HAP-1 (cell line): Measurements from ENCODE around the gene IL15.
"Not testable (repeated sequence)": the region's sequence is repeated elsewhere in the genome, so short reads cannot be mapped to it uniquely, and the experiment has no call there.

Experiments used
- DNase-seq, 2 experiments: peaks; one replicate each; pipeline ENCODE4 v3.0.0-alpha.2; 2016 to 2020; ENCODE audit warnings: low spot score in 2 of 2
- H3K27me3 ChIP-seq: fragments of 250-450 bp; sonication (Bioruptor Pico); 2 replicates; pipeline ENCODE4 v1.5.1; 2020; ENCODE audit warnings: low read depth, mild to moderate bottlenecking, moderate library complexity
- H3K36me3 ChIP-seq: fragments of 250-450 bp; sonication (Bioruptor Pico); replicated peaks from 2 replicates; pipeline ENCODE4 v1.5.1; 2020; ENCODE audit warnings: mild to moderate bottlenecking
- H3K4me1 ChIP-seq: fragments of 250-450 bp; sonication (Bioruptor Pico); 2 replicates; pipeline ENCODE4 v1.5.1; 2020; ENCODE audit warnings: mild to moderate bottlenecking
- H3K4me3 ChIP-seq: fragments of 250-450 bp; sonication (Bioruptor Pico); 2 replicates; pipeline ENCODE4 v1.5.1; 2020; ENCODE audit warnings: mild to moderate bottlenecking, moderate library complexity
- H3K9me3 ChIP-seq: fragments of 250-450 bp; sonication (Bioruptor Pico); 2 replicates; pipeline ENCODE4 v1.5.1; 2020; ENCODE audit warnings: mild to moderate bottlenecking, moderate library complexity
- in situ Hi-C: fragments of 300-500 bp; cut with MboI; formaldehyde crosslinking; loops from 3 replicates; pipeline ENCODE4 v1.14.3; 2020; ENCODE audit warnings: low sequenced_read_pairs, inconsistent platforms, mixed read lengths

The IL15 gene

GRCh38 chr4:141691247-141691646, 54.9 kb downstream of the IL15 start:
- DNase-seq, in situ Hi-C loops, H3K27me3 ChIP-seq, H3K9me3 ChIP-seq, H3K36me3 ChIP-seq, H3K4me1 ChIP-seq, H3K4me3 ChIP-seq: not testable (repeated sequence)

- no peak for DNase-seq
- Histone ChIP-seq H3K27me3 (no peaks in the 10 kb centered on the region), H3K4me3 (no peak overlapping the region), H3K9me3 (no peaks in the 10 kb centered on the region), H3K4me1 (no peaks in the 10 kb centered on the region), H3K36me3 (no peaks in the 10 kb centered on the region)
- in situ Hi-C loops = no loop called here
These were observed 55.7 kb downstream of the IL15 start for GRCh38 chr4:141692081-141692480.

GRCh38 chr4:141697116-141697515, 60.7 kb downstream of the IL15 start:
- H3K36me3 ChIP-seq = no peaks in the 10 kb centered on the region
- H3K4me3 ChIP-seq = no peak overlapping the region
- no peaks in the 10 kb centered on the region for H3K4me1 ChIP-seq
- H3K27me3 ChIP-seq = no peaks in the 10 kb centered on the region
- H3K9me3 ChIP-seq = no peaks in the 10 kb centered on the region
- DNase-seq = no peak
- in situ Hi-C loops = no loop called here

DNA sequence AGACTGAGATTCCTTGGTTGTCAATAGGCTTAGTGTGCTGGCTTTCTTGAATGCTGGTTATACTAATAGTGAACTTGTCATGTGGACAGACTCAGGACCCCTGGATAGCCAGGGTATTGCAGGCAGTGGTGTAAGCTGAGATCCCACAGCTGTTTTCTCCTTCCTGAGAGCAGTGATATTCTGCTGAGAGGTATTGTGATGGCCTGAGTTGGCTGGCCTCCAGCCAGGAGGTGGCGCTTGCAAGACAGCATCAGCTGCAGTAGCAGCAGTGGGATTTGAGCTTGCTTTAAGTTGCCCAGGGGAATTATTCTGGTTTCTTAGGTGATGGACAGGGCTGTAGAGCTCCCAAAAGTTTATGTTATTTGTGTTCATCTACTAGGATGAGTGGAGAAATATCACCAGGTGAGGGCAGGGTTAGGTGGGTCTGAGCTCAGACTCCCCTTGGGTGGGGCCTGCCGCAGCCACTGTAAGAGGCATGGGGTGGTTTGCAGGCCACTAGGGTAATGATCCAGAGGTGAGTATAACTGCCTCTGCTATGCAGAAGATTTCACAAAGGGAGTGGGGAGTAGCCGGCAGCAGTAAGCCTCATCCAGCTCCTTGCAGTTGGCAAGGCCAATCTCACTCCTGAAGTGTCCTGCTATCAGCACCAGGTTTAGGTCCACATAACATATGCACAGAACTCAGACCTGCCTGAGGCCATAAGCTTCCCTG, 66.2 kb downstream of the IL15 start:
- no peaks in the 10 kb centered on the region for H3K36me3 ChIP-seq
- H3K9me3 ChIP-seq = no peaks in the 10 kb centered on the region
- in situ Hi-C loops = no loop called here
- H3K27me3 ChIP-seq = no peaks in the 10 kb centered on the region
- H3K4me1 ChIP-seq = no peaks in the 10 kb centered on the region
- H3K4me3 ChIP-seq = no peak overlapping the region
- DNase-seq = peak in 1 of 2 experiments; percentile 40

GRCh38 chr4:141703497-141703896, 67.1 kb downstream of the IL15 start:
- no peaks in the 10 kb centered on the region for H3K4me1 ChIP-seq
- no peak for DNase-seq
- in situ Hi-C loops = no loop called here
- no peak overlapping the region for H3K4me3 ChIP-seq
- H3K27me3 ChIP-seq = no peaks in the 10 kb centered on the region
- H3K36me3 ChIP-seq = no peaks in the 10 kb centered on the region
- H3K9me3 ChIP-seq = no peaks in the 10 kb centered on the region

DNA sequence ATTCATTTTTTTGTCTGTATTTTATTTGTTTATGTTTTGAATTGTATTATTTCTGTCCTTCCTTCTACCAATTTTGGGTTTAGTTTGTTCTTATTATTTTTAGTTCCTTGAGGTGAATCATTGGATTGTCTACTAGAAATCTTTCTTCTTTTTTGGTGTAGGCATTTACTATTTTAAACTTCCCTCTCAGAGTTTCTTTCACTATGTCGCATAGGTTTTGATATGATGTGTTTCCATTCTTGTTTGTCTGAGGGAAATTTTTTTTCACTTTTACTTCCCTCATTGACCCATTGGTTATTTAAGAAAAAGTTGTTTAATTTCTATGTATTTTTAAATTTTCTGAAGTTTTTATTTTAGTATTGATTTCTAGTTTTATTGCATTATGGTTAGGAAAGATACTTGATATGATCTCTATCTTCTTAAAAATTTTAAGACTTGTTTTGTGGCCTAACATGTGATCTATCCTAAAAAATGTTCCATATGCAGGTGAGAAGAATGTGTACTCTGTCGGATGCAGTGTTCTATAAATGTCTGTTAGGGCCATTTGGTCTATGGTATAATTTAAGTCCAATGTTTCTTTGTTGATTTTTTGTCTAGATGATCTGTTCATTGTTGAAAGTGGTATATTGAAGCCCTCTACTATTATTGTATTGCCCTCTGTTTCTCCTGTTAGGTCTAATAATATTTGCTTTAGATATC, 68.8 kb downstream of the IL15 start:
- Histone ChIP-seq H3K27me3 (no peaks in the 10 kb centered on the region), H3K4me1 (no peaks in the 10 kb centered on the region), H3K4me3 (no peak overlapping the region), H3K9me3 (no peaks in the 10 kb centered on the region), H3K36me3 (no peaks in the 10 kb centered on the region)
- in situ Hi-C loops = no loop called here
- DNase-seq = no peak

DNA sequence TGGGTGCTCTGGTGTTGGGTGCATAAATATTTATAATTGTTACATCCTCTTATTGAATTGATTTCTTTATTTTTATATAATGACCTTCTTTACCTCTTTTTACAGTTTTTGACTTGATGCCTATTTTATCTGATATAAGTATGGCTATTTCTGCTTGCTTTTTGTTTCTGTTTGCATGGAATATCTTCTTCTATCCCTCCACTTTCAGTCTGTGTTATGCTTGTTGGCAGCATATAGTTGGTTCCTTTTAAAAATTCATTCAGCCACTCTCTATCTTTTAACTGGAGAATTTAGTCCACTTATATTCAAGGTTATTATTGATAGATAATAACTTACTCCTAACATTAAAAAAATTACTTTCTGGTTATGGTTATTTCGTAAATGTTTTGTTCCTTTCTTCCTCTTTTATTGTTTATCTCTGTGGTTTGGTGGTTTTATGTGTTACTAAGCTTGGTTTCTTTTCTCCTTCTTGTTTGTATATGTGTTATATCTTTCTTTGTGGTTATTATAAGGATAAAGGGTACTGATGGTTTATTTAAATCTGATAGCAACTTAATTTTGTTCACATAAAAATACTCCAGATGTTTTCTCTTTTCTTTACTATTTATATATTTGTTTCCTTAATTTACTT, 69.5 kb downstream of the IL15 start:
- H3K9me3 ChIP-seq = no peaks in the 10 kb centered on the region
- in situ Hi-C loops = no loop called here
- DNase-seq = no peak
- H3K27me3 ChIP-seq = no peaks in the 10 kb centered on the region
- no peaks in the 10 kb centered on the region for H3K36me3 ChIP-seq
- H3K4me3 ChIP-seq = no peak overlapping the region
- no peaks in the 10 kb centered on the region for H3K4me1 ChIP-seq

GRCh38 chr4:141706445-141706844, 70.1 kb downstream of the IL15 start:
- Histone ChIP-seq H3K36me3 (no peaks in the 10 kb centered on the region), H3K4me1 (no peaks in the 10 kb centered on the region), H3K4me3 (no peak overlapping the region), H3K27me3 (no peaks in the 10 kb centered on the region), H3K9me3 (no peaks in the 10 kb centered on the region)
- in situ Hi-C loops = no loop called here
- no peak for DNase-seq

GRCh38 chr4:141711211-141711610, 74.8 kb downstream of the IL15 start:
- Histone ChIP-seq H3K4me3 (no peak overlapping the region), H3K36me3 (no peaks in the 10 kb centered on the region), H3K27me3 (no peaks in the 10 kb centered on the region), H3K4me1 (no peaks in the 10 kb centered on the region), H3K9me3 (no peaks in the 10 kb centered on the region)
- DNase-seq = peak in 1 of 2 experiments; percentile 9
- in situ Hi-C loops = no loop called here

DNA sequence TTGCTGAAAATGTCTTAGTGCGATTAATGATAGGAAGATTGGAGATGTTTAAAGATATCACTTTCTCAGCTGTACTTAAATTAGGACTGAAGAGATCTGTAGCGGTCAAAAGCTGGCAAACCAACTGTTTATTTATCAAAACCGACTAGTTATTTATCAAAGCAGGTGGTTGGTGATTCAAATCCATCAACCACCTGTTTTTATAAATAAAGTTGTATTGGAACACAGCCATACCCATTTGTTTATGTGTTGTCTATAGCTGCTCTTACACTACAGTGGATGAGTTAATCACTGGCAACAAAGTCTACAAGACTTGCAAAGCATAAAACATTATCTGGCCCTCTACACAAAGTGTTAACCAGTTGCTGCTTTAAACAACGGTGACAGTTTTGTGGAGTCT, 76.8 kb downstream of the IL15 start:
- H3K4me3 ChIP-seq = no peak overlapping the region
- no peaks in the 10 kb centered on the region for H3K27me3 ChIP-seq
- H3K4me1 ChIP-seq = no peaks in the 10 kb centered on the region
- DNase-seq = no peak
- in situ Hi-C loops = no loop called here
- H3K9me3 ChIP-seq = no peaks in the 10 kb centered on the region
- H3K36me3 ChIP-seq = no peaks in the 10 kb centered on the region

DNA sequence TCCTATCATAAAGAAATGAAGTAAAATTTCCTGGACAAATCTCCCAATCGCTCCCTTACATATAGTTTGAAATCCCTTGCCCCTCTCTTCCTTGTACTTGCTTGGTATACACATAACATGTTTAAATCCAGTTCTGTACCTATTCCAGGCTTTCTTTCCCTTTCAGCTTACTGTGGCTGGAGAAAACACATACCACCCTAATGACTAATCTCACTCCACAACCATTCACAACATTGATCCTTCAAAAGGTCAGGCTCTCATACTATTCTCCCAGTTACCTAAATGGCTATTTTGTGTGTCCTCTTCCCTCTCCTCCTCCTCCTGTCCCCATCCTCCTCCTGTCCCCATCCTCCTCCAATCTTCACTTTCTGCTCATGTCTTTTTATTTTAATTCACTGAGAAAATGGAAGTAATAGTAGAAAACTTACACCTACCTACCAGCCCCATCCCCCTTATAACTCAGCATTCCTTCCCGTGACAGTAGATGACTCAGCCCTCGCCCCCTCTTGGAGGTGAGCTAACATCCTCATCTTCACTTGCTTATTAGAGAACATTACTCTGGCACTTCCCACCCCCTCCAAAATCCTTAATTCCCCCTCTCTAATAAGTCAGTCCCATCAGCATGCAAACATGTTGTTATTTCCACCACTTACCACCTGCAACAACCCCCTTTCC, 77.5 kb downstream of the IL15 start:
- Histone ChIP-seq H3K36me3 (no peaks in the 10 kb centered on the region), H3K9me3 (no peaks in the 10 kb centered on the region), H3K27me3 (no peaks in the 10 kb centered on the region), H3K4me3 (no peak overlapping the region), H3K4me1 (no peaks in the 10 kb centered on the region)
- in situ Hi-C loops = no loop called here
- DNase-seq = no peak

GRCh38 chr4:141719585-141719984, 83.2 kb downstream of the IL15 start:
- in situ Hi-C loops = no loop called here
- no peak for DNase-seq
- H3K27me3 ChIP-seq = no peaks in the 10 kb centered on the region
- no peaks in the 10 kb centered on the region for H3K4me1 ChIP-seq
- H3K36me3 ChIP-seq = no peaks in the 10 kb centered on the region
- no peak overlapping the region for H3K4me3 ChIP-seq
- H3K9me3 ChIP-seq = no peaks in the 10 kb centered on the region

GRCh38 chr4:141721174-141721573, 84.8 kb downstream of the IL15 start:
- Histone ChIP-seq H3K4me3 (no peak overlapping the region), H3K36me3 (no peaks in the 10 kb centered on the region), H3K9me3 (no peaks in the 10 kb centered on the region), H3K4me1 (no peaks in the 10 kb centered on the region), H3K27me3 (no peaks in the 10 kb centered on the region)
- in situ Hi-C loops = no loop called here
- no peak for DNase-seq

DNA sequence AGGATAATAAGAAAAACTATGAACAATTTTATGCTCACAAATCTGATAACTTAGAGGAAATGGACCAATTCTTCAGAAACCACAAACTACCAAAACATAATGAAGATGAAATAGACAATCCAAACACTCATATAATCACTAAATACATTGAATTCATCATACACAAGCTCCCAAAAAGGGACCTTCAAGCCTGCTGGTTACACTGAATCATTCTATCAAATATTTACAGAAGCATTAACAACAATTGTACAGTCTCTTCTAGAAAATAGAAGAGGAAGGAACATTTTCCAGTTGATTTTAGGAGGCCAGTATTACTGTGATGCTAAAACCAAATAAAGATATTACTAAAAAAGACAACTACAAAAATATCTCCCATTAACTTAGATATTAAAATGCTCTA, 88.3 kb downstream of the IL15 start:
- Histone ChIP-seq H3K4me3 (no peak overlapping the region), H3K27me3 (no peaks in the 10 kb centered on the region), H3K9me3 (no peaks in the 10 kb centered on the region), H3K4me1 (no peaks in the 10 kb centered on the region), H3K36me3 (no peaks in the 10 kb centered on the region)
- DNase-seq = no peak
- in situ Hi-C loops = no loop called here
